GM12874 (cell line): ENCODE data around the gene ISLR.

Experiments
- CTCF ChIP-seq: IDR thresholded peaks from 2 replicates; pipeline ENCODE4 v1.5.1; 2011; ENCODE audit warnings: low read depth, mild to moderate bottlenecking, control low read depth, low read length, moderate library complexity; ENCODE audit not compliant: insufficient read depth

The ISLR gene

DNA sequence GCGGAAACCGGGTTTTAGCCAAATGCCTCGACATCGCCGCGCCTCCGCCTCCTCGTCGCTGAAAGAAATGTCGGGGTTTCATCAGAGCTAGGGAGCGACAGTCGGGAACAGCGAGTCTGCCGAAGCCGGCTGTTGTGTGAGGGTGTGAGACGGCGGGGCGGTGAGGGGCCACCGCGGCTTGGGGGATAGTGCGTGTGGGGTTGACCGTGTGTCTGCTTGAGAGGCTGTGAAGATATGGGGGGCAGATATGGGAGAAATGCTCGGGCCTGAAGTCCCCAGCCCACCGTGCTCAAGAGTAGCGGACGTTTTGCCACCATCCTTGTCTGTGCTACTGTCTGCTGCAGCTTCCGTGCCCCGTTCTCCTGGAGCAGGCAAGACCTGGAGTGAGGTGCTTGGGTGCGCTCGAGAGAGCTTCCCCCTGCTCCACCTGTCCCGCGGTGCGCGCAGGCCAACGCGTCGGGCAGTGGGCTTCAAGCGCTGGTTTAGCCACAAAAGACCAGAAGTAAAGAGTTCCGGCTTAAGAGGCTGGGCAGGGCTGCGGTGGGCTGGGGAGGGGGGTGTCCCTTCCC, 43.8 kb upstream of the ISLR start:
- TF ChIP-seq CTCF = no peak

DNA sequence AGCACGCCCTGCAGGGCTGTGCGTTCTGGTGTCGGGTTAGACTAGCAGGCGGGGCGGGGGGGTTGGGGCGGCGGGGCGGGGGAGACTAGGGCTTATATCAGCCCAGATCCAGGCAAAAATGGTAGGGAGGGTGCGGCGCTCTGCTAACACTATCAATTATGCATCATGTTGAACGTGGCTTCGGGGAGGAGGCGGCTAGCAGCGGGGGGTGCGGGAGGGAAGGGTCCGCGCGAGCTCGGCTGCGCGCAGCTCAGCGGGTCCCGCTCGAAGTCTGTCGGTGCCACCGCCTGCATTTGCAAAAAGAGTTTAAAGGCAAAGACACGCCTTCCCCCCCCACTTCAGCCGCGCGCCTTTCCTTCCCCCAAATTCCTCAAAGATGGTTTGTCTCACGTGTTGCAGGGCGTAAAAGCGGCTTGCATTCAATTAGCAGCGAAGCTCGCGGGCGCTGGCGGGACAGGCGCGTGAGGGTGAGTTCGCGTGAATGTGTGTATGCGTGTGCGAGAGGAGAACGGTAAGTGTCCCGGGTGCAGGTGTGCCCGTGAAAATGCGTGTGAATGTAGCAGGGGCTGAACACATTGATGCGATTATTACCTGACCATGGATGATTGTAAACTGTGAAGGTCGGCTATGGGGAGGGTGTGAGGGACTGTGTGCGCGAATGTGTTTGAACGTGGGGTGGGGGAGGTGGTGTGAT, 43.2 kb upstream of the ISLR start, which contains the start of gene ISLR2:
ISLR2 (plus strand) TSS at position 432 of the 694 bp plus-strand sequence. CDS start 2,169 bp downstream, outside the sequence.
- TF ChIP-seq CTCF = no peak

- no peak for TF ChIP-seq CTCF
Observed at GRCh38 chr15:74130849-74131627, 42.5 kb upstream of the ISLR start.

- no peak for TF ChIP-seq CTCF
Observed at GRCh38 chr15:74131628-74132413, 41.7 kb upstream of the ISLR start.

DNA sequence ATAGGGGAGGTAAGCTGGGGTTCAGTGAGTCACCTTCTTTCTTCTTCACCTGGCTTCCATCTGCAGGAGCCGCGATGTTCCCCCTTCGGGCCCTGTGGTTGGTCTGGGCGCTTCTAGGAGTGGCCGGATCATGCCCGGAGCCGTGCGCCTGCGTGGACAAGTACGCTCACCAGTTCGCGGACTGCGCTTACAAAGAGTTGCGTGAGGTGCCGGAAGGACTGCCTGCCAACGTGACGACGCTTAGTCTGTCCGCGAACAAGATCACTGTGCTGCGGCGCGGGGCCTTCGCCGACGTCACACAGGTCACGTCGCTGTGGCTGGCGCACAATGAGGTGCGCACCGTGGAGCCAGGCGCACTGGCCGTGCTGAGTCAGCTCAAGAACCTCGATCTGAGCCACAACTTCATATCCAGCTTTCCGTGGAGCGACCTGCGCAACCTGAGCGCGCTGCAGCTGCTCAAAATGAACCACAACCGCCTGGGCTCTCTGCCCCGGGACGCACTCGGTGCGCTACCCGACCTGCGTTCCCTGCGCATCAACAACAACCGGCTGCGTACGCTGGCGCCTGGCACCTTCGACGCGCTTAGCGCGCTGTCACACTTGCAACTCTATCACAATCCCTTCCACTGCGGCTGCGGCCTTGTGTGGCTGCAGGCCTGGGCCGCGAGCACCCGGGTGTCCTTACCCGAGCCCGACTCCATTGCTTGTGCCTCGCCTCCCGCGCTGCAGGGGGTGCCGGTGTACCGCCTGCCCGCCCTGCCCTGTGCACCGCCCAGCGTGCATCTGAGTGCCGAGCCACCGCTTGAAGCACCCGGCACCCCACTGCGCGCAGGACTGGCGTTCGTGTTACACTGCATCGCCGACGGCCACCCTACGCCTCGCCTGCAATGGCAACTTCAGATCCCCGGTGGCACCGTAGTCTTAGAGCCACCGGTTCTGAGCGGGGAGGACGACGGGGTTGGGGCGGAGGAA, 40.5 kb upstream of the ISLR start:
- TF ChIP-seq CTCF = 0 out of 2 replicates have a peak, but pooled peaks have one; percentile 22

GRCh38 chr15:74133694-74134386, 39.7 kb upstream of the ISLR start:
- no peak for TF ChIP-seq CTCF
